Measurements from ENCODE around the gene DDO. TPM values are rescaled to one million over a fixed set of nuclear protein-coding genes. Genes with fewer than 3 reads are reported as not detected.

The DDO gene
- total RNA-seq, 4 donors from 2014 or later, result 2.5 to 5.0 (median 2.6) TPM

- H3K27ac ChIP-seq, result no peak overlapping the region
These were observed 7.1 kb upstream of the DDO start for GRCh38 chr6:110422444-110422822.

DNA sequence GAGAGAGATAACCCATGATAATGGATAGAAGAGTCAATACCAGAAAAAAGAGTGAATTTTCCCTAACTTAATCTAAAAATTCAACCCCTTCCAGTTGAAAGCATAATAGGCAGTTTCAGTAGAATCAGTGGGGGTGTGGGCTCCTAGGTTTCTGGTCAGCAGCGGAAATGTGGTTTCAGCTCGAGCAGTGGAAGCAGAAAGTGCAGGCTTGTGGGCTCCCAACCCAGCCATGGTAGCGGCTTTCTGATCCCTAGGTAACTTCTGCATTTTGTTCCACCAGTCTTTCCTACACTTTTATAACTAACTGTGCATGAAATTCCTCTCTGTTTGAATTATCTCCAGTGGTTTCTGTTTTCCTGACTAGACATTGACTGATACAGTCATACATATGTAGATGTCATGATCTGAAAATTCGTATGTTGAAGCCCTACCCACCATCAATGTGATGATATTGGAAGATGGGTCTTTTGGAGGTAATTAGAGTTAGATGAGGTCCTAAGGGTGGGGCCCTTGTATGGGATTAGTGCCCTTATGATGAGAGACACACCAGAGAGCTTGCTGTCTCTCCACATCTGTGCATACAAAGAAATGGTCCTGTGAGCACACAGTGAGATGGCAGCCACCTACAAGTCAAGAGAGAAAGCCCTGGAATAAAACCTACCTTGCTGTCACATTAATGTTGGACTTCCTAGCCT is 6.5 kb upstream of the DDO start:
- Histone ChIP-seq H3K9me3 (no peaks in the 10 kb centered on the region), H3K27me3 (no peaks in the 10 kb centered on the region), H3K27ac (no peak overlapping the region), H3K36me3 (no peaks in the 10 kb centered on the region), H3K4me1 (no peaks in the 10 kb centered on the region), H3K4me3 (replicated peaks in 1 of 3) (no peak overlapping the region)
- TF ChIP-seq, protein P1, sequence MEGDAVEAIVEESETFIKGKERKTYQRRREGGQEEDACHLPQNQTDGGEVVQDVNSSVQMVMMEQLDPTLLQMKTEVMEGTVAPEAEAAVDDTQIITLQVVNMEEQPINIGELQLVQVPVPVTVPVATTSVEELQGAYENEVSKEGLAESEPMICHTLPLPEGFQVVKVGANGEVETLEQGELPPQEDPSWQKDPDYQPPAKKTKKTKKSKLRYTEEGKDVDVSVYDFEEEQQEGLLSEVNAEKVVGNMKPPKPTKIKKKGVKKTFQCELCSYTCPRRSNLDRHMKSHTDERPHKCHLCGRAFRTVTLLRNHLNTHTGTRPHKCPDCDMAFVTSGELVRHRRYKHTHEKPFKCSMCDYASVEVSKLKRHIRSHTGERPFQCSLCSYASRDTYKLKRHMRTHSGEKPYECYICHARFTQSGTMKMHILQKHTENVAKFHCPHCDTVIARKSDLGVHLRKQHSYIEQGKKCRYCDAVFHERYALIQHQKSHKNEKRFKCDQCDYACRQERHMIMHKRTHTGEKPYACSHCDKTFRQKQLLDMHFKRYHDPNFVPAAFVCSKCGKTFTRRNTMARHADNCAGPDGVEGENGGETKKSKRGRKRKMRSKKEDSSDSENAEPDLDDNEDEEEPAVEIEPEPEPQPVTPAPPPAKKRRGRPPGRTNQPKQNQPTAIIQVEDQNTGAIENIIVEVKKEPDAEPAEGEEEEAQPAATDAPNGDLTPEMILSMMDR (IDR thresholded peaks at IDR 0.05), result no peak
- DNase-seq, result no peak
- 68 to 74% methylated on average over 4 of the region's 4 CpGs for WGBS, 2 donors
- intact Hi-C loops (cut with DNase I), result no loop called here

More at GRCh38 chr6:110422444-110422822, 7.1 kb upstream of the DDO start:
- no peak for TF ChIP-seq POLR2A (IDR thresholded peaks at IDR 0.05)
- TF ChIP-seq, protein P1 (IDR thresholded peaks at IDR 0.05), result no peak
- Histone ChIP-seq H3K4me1 (no peaks in the 10 kb centered on the region), H3K9me3 (no peaks in the 10 kb centered on the region), H3K27me3 (no peaks in the 10 kb centered on the region), H3K4me3 (replicated peaks in 1 of 3) (no peak overlapping the region), H3K36me3 (no peaks in the 10 kb centered on the region)
- intact Hi-C loops (cut with DNase I), result no loop called here
- no peak for DNase-seq

GRCh38 chr6:110419028-110419739 is 3.8 kb upstream of the DDO start:
- no peaks in the 10 kb centered on the region for H3K36me3 ChIP-seq
- no peak overlapping the region for H3K27ac ChIP-seq
- DNase-seq, result no peak
- TF ChIP-seq POLR2A (IDR thresholded peaks at IDR 0.05), result no peak
- TF ChIP-seq, protein P1 (IDR thresholded peaks at IDR 0.05), result no peak
- H3K4me1 ChIP-seq, result peaks cover 0 to 16% of the 10 kb centered on the region in 2 donors
- no peaks in the 10 kb centered on the region for H3K27me3 ChIP-seq
- no peaks in the 10 kb centered on the region for H3K9me3 ChIP-seq
- H3K4me3 ChIP-seq (replicated peaks in 1 of 3), result no peak overlapping the region
- intact Hi-C loops (cut with DNase I), result no loop called here
- WGBS, 2 donors, result 73 to 74% methylated on average over 6 of the region's 6 CpGs

- TF ChIP-seq POLR2A (IDR thresholded peaks at IDR 0.05), result no peak
- TF ChIP-seq, protein P1 (IDR thresholded peaks at IDR 0.05), result no peak
- DNase-seq, result no peak
- intact Hi-C loops (cut with DNase I), result no loop called here
- Histone ChIP-seq H3K4me3 (replicated peaks in 1 of 3) (no peak overlapping the region), H3K4me1 (peaks cover 0 to 16% of the 10 kb centered on the region in 2 donors), H3K27me3 (no peaks in the 10 kb centered on the region), H3K9me3 (no peaks in the 10 kb centered on the region), H3K27ac (no peak overlapping the region), H3K36me3 (no peaks in the 10 kb centered on the region)
- WGBS, 2 donors, result 78 to 85% methylated on average over 3 of the region's 3 CpGs
These were observed 3.2 kb upstream of the DDO start for GRCh38 chr6:110418594-110418993.

- H3K27ac ChIP-seq, result peak overlapping the region; percentile 49 to 75 (median 69)
- DNase-seq, result no peak
- WGBS, 2 donors, result 65 to 73% methylated on average over 4 of the region's 4 CpGs
- TF ChIP-seq POLR2A (IDR thresholded peaks at IDR 0.05), result no peak
- TF ChIP-seq, protein P1 (IDR thresholded peaks at IDR 0.05), result no peak
- H3K27me3 ChIP-seq, result no peaks in the 10 kb centered on the region
- intact Hi-C loops (cut with DNase I), result no loop called here
- H3K36me3 ChIP-seq, result no peaks in the 10 kb centered on the region
- peaks cover 0 to 16% of the 10 kb centered on the region in 2 donors for H3K4me1 ChIP-seq
- no peaks in the 10 kb centered on the region for H3K9me3 ChIP-seq
- no peak overlapping the region for H3K4me3 ChIP-seq (replicated peaks in 1 of 3)
These were observed 706 bp downstream of the DDO start for GRCh38 chr6:110414669-110415068.

Measured in thyroid gland (tissue), 4 donors.